Esophagus muscularis mucosa (tissue), 4 donors: ENCODE results near the gene MYL12B. TPM values are rescaled to one million over a fixed set of nuclear protein-coding genes. Genes with fewer than 3 reads are reported as not detected.
"Not testable (repeated sequence)": the region's sequence is repeated elsewhere in the genome, so short reads cannot be mapped to it uniquely, and the experiment has no call there.

Experiments
- DNase-seq: peaks from one replicate; pipeline ENCODE4 v3.0.0-alpha.2; 2017; ENCODE audit errors: extremely low spot score
- H3K27ac ChIP-seq, 4 donors: fragments of 200-600 bp; sonication (generic); replicated peaks in 1 of 4; 1 replicate in 3 of 4; 2 replicates in 1 of 4; pipeline ENCODE4 v1.5.1; 2016 to 2019; ENCODE audit warnings: mild to moderate bottlenecking in 1 of 4
- H3K27me3 ChIP-seq, 4 donors: fragments of 200-600 bp; sonication (generic); one replicate each; pipeline versions ENCODE4 v1.5.1 to v1.6.0; 2016 to 2019
- H3K36me3 ChIP-seq, 4 donors: fragments of 200-600 bp; sonication (generic); one replicate each; pipeline ENCODE4 v1.5.1; 2016 to 2019
- H3K4me1 ChIP-seq, 4 donors: fragments of 200-600 bp; sonication (generic); one replicate each; pipeline ENCODE4 v1.5.1; 2016 to 2019
- H3K4me3 ChIP-seq, 4 donors: fragments of 200-600 bp; sonication (generic); 1 replicate in 2 of 4; 2 replicates in 2 of 4; pipeline ENCODE4 v1.5.1; 2016 to 2019; ENCODE audit warnings: mild to moderate bottlenecking in 4 of 4, moderate library complexity in 1 of 4
- H3K9me3 ChIP-seq, 4 donors: fragments of 200-600 bp; sonication (generic); 1 replicate in 3 of 4; 2 replicates in 1 of 4; pipeline ENCODE4 v1.5.1; 2016 to 2019
- EP300 ChIP-seq: sonication (generic); formaldehyde crosslinking; IDR thresholded peaks from one replicate; pipeline ENCODE4 v1.6.1; 2017; ENCODE audit warnings: antibody characterized with exemption
- POLR2A ChIP-seq: fragments of 450-650 bp; IDR thresholded peaks from one replicate; pipeline ENCODE4 v1.6.1; 2017; ENCODE audit warnings: antibody characterized with exemption, moderate library complexity, mild to moderate bottlenecking, low read depth
- POLR2AphosphoS5 ChIP-seq, 2 donors: sonication (generic); formaldehyde crosslinking; IDR thresholded peaks; one replicate each; pipeline ENCODE4 v1.6.1; 2017; ENCODE audit warnings: antibody characterized with exemption in 2 of 2
- WGBS: methylation state at CpG from one replicate; pipeline ENCODE4 v1.1.5; 2018; 5-methylcytosine and 5-hydroxymethylcytosine counted together
- intact Hi-C: fragments of 100-400 bp; cut with DNase I; formaldehyde crosslinking; loops from one replicate; pipeline ENCODE4 v1.15.1; 2023
- total RNA-seq, 4 donors: library from RNA; depleted of rRNA; stranded (reverse); fragments of >200 nt; gene quantifications; one replicate each; pipeline versions ENCODE4 v1.1.0 to v1.2.1, GENCODE V29; 2016
- TF ChIP-seq, protein P1 (sequence below), 3 experiments: fragments of 200-600 bp in 2 of 3; fragments of 450-650 bp in 1 of 3; sonication (generic) in 2 of 3; IDR thresholded peaks; one replicate each; pipeline ENCODE4 v1.5.1; 2017 to 2019; ENCODE audit warnings: antibody characterized with exemption in 3 of 3, mild to moderate bottlenecking in 2 of 3, moderate library complexity in 1 of 3

The MYL12B gene
- total RNA-seq, 4 donors from 2014 or later: 211 to 279 (median 244) TPM

DNA sequence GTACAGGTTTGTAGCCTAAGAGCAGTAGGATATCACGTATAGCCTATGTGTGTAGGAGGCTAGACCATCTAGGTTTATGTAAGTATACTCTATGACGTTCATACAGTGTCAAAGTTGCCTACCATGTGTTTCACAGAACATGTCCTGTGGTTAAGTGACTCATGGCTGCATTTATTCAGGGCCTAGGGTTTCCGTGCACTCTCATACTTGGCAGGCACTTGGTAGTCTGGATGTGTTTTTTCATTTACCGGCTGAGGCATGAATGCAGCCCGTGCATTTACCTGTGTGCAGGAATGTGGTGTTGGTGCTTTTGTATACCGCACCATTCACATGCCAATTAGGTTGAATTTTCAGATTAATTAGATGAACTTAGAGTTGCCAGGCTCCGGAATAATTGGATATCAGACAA lies 43.4 kb downstream of the MYL12B start:
- intact Hi-C loops: no loop called here
- Histone ChIP-seq H3K36me3 (no peaks in the 10 kb centered on the region), H3K9me3 (no peaks in the 10 kb centered on the region), H3K27ac (no peak overlapping the region), H3K27me3 (no peaks in the 10 kb centered on the region), H3K4me3 (no peak overlapping the region), H3K4me1 (no peaks in the 10 kb centered on the region)
- DNase-seq: no peak
- TF ChIP-seq POLR2AphosphoS5 (IDR thresholded peaks at IDR 0.05): no peak
- no peak for TF ChIP-seq EP300
- TF ChIP-seq POLR2A: no peak
- TF ChIP-seq, protein P1, sequence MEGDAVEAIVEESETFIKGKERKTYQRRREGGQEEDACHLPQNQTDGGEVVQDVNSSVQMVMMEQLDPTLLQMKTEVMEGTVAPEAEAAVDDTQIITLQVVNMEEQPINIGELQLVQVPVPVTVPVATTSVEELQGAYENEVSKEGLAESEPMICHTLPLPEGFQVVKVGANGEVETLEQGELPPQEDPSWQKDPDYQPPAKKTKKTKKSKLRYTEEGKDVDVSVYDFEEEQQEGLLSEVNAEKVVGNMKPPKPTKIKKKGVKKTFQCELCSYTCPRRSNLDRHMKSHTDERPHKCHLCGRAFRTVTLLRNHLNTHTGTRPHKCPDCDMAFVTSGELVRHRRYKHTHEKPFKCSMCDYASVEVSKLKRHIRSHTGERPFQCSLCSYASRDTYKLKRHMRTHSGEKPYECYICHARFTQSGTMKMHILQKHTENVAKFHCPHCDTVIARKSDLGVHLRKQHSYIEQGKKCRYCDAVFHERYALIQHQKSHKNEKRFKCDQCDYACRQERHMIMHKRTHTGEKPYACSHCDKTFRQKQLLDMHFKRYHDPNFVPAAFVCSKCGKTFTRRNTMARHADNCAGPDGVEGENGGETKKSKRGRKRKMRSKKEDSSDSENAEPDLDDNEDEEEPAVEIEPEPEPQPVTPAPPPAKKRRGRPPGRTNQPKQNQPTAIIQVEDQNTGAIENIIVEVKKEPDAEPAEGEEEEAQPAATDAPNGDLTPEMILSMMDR (IDR thresholded peaks at IDR 0.05): no peak
- 81% methylated on average over 7 of the region's 7 CpGs for WGBS

DNA sequence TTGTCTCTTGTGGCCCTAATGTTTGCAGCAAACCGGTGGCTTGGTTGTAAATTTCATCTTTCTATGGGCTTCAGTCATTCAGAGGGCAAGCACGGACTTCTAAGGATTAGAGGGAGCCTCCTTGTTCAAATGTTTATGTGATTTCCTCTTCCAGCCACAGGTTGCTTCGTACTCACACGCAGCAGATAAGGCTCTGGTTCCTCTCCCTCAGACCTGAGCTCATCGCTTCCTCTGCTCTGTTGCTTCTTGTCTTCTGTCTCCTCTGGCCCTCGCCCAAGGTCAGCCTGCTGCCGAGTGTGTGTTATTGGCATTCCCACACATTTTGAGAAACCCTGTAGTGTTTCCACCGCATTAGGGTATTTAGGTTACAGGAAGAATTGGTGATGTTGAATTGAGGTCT lies 44.0 kb downstream of the MYL12B start:
- H3K9me3 ChIP-seq: no peaks in the 10 kb centered on the region
- no peak for TF ChIP-seq POLR2A
- TF ChIP-seq, protein P1 (IDR thresholded peaks at IDR 0.05): no peak
- no peak for TF ChIP-seq POLR2AphosphoS5 (IDR thresholded peaks at IDR 0.05)
- TF ChIP-seq EP300: no peak
- WGBS: 34% methylated on average over 8 of the region's 8 CpGs
- intact Hi-C loops: no loop called here
- H3K4me1 ChIP-seq: no peaks in the 10 kb centered on the region
- H3K27ac ChIP-seq: no peak overlapping the region
- no peak overlapping the region for H3K4me3 ChIP-seq
- DNase-seq: no peak
- no peaks in the 10 kb centered on the region for H3K27me3 ChIP-seq
- no peaks in the 10 kb centered on the region for H3K36me3 ChIP-seq

DNA sequence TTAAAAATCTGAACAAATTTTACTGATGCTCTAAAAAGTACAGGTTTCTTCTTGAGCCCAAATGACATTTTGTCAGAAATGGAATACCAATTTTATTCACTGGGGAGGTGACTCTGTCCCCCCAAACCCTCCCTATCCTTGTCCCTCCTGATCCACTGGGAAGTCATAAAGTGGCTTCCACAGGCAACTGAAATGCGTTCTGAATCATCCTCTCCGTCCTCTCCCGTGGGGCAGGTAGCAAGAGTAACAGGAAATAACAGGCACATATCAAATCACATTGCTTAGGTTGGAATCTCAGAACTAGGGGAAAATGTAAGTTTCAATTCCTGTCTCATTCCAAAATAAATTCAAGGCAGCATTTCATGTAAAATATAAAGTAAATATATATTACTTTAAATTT lies 44.5 kb downstream of the MYL12B start:
- no peak overlapping the region for H3K4me3 ChIP-seq
- H3K27me3 ChIP-seq: no peaks in the 10 kb centered on the region
- TF ChIP-seq EP300: no peak
- TF ChIP-seq, protein P1 (IDR thresholded peaks at IDR 0.05): no peak
- TF ChIP-seq POLR2A: no peak
- TF ChIP-seq POLR2AphosphoS5 (IDR thresholded peaks at IDR 0.05): no peak
- H3K27ac ChIP-seq: no peak overlapping the region
- intact Hi-C loops: no loop called here
- 87% methylated on average over 3 of the region's 3 CpGs for WGBS
- DNase-seq: no peak
- no peaks in the 10 kb centered on the region for H3K9me3 ChIP-seq
- no peaks in the 10 kb centered on the region for H3K36me3 ChIP-seq
- no peaks in the 10 kb centered on the region for H3K4me1 ChIP-seq

DNA sequence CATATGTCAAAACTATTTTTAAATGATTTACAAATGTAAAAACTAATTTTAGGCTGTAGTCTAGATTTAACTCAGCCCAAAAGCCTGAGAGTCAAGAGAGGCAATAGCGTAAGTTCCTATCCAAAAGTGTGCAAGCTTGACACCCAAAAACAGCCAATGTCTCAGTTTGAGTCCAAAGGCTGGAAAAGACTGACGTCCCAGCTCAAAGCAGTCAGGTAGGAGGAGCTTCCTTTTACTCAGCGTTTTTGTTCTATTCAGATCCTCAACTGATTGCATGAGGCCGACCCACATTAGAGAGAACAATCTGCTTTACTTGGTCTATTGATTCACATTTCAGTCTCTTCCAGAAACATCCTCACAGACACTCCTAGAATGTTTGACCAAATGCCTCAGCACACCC lies 51.8 kb downstream of the MYL12B start:
- H3K27me3 ChIP-seq: no peaks in the 10 kb centered on the region
- intact Hi-C loops: no loop called here

DNA sequence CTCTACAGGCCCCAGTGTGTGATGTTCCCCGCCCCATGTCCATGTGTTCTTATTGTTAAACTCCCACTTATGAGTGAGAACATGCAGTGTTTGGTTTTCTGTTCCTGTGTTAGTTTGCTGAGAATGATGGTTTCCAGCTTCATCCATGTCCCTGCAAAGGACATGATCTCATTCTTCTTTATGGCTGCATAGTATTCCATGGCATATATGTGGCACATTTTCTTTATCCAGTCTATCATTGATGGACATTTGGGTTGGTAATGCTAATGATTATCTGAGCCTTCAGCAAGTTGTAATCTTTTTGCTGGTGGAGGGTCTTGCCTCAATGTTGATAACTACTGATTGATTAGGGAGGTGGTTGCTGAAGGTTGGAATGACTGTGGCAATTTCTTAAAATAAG lies 53.4 kb downstream of the MYL12B start:
- H3K4me3 ChIP-seq, H3K27me3 ChIP-seq, intact Hi-C loops, DNase-seq, H3K36me3 ChIP-seq, H3K4me1 ChIP-seq, H3K27ac ChIP-seq, H3K9me3 ChIP-seq: not testable (repeated sequence)
- WGBS: 100% methylated on average over 1 of the region's 1 CpG

More for the DNA sequence above, 51.8 kb downstream of the MYL12B start:
- H3K4me3 ChIP-seq: no peak overlapping the region
- no peaks in the 10 kb centered on the region for H3K4me1 ChIP-seq
- WGBS: 71% methylated on average over 4 of the region's 4 CpGs
- H3K36me3 ChIP-seq: no peaks in the 10 kb centered on the region
- no peak overlapping the region for H3K27ac ChIP-seq
- TF ChIP-seq, protein P1 (IDR thresholded peaks at IDR 0.05): no peak
- TF ChIP-seq POLR2A: no peak
- TF ChIP-seq EP300: no peak
- TF ChIP-seq POLR2AphosphoS5 (IDR thresholded peaks at IDR 0.05): no peak
- no peaks in the 10 kb centered on the region for H3K9me3 ChIP-seq
- no peak for DNase-seq
